Ishikawa (cell line): ENCODE data around the gene MBOAT7.

Experiments used
- CEBPB ChIP-seq: IDR thresholded peaks from 2 replicates; pipeline ENCODE4 v1.6.1; 2012
- CREB1 ChIP-seq: IDR thresholded peaks from 2 replicates; pipeline ENCODE4 v1.6.1; 2012; ENCODE audit warnings: low read depth
- EGR1 ChIP-seq: IDR thresholded peaks from 2 replicates; pipeline ENCODE4 v1.6.1; 2012
- EP300 ChIP-seq: IDR thresholded peaks from 2 replicates; pipeline ENCODE4 v1.6.1; 2012; ENCODE audit warnings: borderline replicate concordance
- FOXM1 ChIP-seq: IDR thresholded peaks from 2 replicates; pipeline ENCODE4 v1.6.1; 2012; ENCODE audit warnings: low read depth, borderline replicate concordance
- MAX ChIP-seq: IDR thresholded peaks from 2 replicates; pipeline ENCODE4 v1.6.1; 2012
- NFIC ChIP-seq: IDR thresholded peaks from 2 replicates; pipeline ENCODE4 v1.6.1; 2012
- RAD21 ChIP-seq: IDR thresholded peaks from 2 replicates; pipeline ENCODE4 v1.6.1; 2012; ENCODE audit warnings: low read depth
- REST ChIP-seq: IDR thresholded peaks from 2 replicates; pipeline ENCODE4 v1.6.1; 2012; ENCODE audit warnings: low read depth, mild to moderate bottlenecking
- TAF1 ChIP-seq: IDR thresholded peaks from 2 replicates; pipeline ENCODE4 v1.6.1; 2012; ENCODE audit warnings: low read depth, mild to moderate bottlenecking
- TCF12 ChIP-seq: IDR thresholded peaks from 2 replicates; pipeline ENCODE4 v1.6.1; 2012; ENCODE audit warnings: low read depth
- TEAD4 ChIP-seq: IDR thresholded peaks from 2 replicates; pipeline ENCODE4 v1.6.1; 2012
- USF1 ChIP-seq: IDR thresholded peaks from 2 replicates; pipeline ENCODE4 v1.6.1; 2012
- YY1 ChIP-seq: IDR thresholded peaks from 2 replicates; pipeline ENCODE4 v1.6.1; 2012; ENCODE audit warnings: low read depth
- ZBTB7A ChIP-seq: IDR thresholded peaks from 2 replicates; pipeline ENCODE4 v1.6.1; 2012; ENCODE audit warnings: low read depth

MBOAT7 gene

GRCh38 chr19:54183431-54183830 is 5.9 kb downstream of the MBOAT7 start:
- TF ChIP-seq EP300 (no peak), CREB1 (no peak)

- no peak for TF ChIP-seq RAD21
- no peak for TF ChIP-seq USF1
- TF ChIP-seq REST = no peak
- TF ChIP-seq TAF1 = no peak
- no peak for TF ChIP-seq NFIC
- TF ChIP-seq ZBTB7A = no peak
- no peak for TF ChIP-seq FOXM1
- no peak for TF ChIP-seq YY1
- TF ChIP-seq EP300 = no peak
- no peak for TF ChIP-seq CEBPB
- no peak for TF ChIP-seq MAX
- TF ChIP-seq TEAD4 = no peak
- no peak for TF ChIP-seq CREB1
- no peak for TF ChIP-seq EGR1
Observed at GRCh38 chr19:54180691-54181091, 8.7 kb downstream of the MBOAT7 start.

GRCh38 chr19:54179921-54180461 is 9.4 kb downstream of the MBOAT7 start:
- TF ChIP-seq TAF1 (no peak), RAD21 (no peak), YY1 (no peak)

GRCh38 chr19:54179262-54179852 is 10.0 kb downstream of the MBOAT7 start:
- TF ChIP-seq YY1 (no peak), EGR1 (no peak), RAD21 (no peak)

GRCh38 chr19:54178581-54179261 is 10.7 kb downstream of the MBOAT7 start:
- no peak for TF ChIP-seq NFIC
- TF ChIP-seq ZBTB7A = no peak
- no peak for TF ChIP-seq YY1
- TF ChIP-seq REST = no peak
- TF ChIP-seq RAD21 = no peak
- TF ChIP-seq USF1 = peak; percentile 41; the same call in 1 of the 2 replicates

- TF ChIP-seq TAF1 (no peak), NFIC (no peak), REST (no peak), EP300 (no peak), TCF12 (no peak), CEBPB (no peak), ZBTB7A (no peak), TEAD4 (no peak), YY1 (no peak)
Observed at GRCh38 chr19:54173951-54174834, 15.2 kb downstream of the MBOAT7 start.
